Esophagus muscularis mucosa (tissue), 4 donors: Measurements from ENCODE around the gene SRD5A2. TPM values are rescaled to one million over a fixed set of nuclear protein-coding genes. Genes with fewer than 3 reads are reported as not detected.
"Not testable (repeated sequence)": the region's sequence is repeated elsewhere in the genome, so short reads cannot be mapped to it uniquely, and the experiment has no call there.

Experiments
- DNase-seq: peaks from one replicate; pipeline ENCODE4 v3.0.0-alpha.2; 2017; ENCODE audit errors: extremely low spot score
- H3K27ac ChIP-seq, 4 donors: fragments of 200-600 bp; sonication (generic); replicated peaks in 1 of 4; 1 replicate in 3 of 4; 2 replicates in 1 of 4; pipeline ENCODE4 v1.5.1; 2016 to 2019; ENCODE audit warnings: mild to moderate bottlenecking in 1 of 4
- H3K27me3 ChIP-seq, 4 donors: fragments of 200-600 bp; sonication (generic); one replicate each; pipeline versions ENCODE4 v1.5.1 to v1.6.0; 2016 to 2019
- H3K36me3 ChIP-seq, 4 donors: fragments of 200-600 bp; sonication (generic); one replicate each; pipeline ENCODE4 v1.5.1; 2016 to 2019
- H3K4me1 ChIP-seq, 4 donors: fragments of 200-600 bp; sonication (generic); one replicate each; pipeline ENCODE4 v1.5.1; 2016 to 2019
- H3K4me3 ChIP-seq, 4 donors: fragments of 200-600 bp; sonication (generic); 1 replicate in 2 of 4; 2 replicates in 2 of 4; pipeline ENCODE4 v1.5.1; 2016 to 2019; ENCODE audit warnings: mild to moderate bottlenecking in 4 of 4, moderate library complexity in 1 of 4
- H3K9me3 ChIP-seq, 4 donors: fragments of 200-600 bp; sonication (generic); 1 replicate in 3 of 4; 2 replicates in 1 of 4; pipeline ENCODE4 v1.5.1; 2016 to 2019
- EP300 ChIP-seq: sonication (generic); formaldehyde crosslinking; IDR thresholded peaks from one replicate; pipeline ENCODE4 v1.6.1; 2017; ENCODE audit warnings: antibody characterized with exemption
- POLR2A ChIP-seq: fragments of 450-650 bp; IDR thresholded peaks from one replicate; pipeline ENCODE4 v1.6.1; 2017; ENCODE audit warnings: antibody characterized with exemption, moderate library complexity, mild to moderate bottlenecking, low read depth
- POLR2AphosphoS5 ChIP-seq, 2 donors: sonication (generic); formaldehyde crosslinking; IDR thresholded peaks; one replicate each; pipeline ENCODE4 v1.6.1; 2017; ENCODE audit warnings: antibody characterized with exemption in 2 of 2
- WGBS: methylation state at CpG from one replicate; pipeline ENCODE4 v1.1.5; 2018; 5-methylcytosine and 5-hydroxymethylcytosine counted together
- intact Hi-C: fragments of 100-400 bp; cut with DNase I; formaldehyde crosslinking; loops from one replicate; pipeline ENCODE4 v1.15.1; 2023
- total RNA-seq, 4 donors: library from RNA; depleted of rRNA; stranded (reverse); fragments of >200 nt; gene quantifications; one replicate each; pipeline versions ENCODE4 v1.1.0 to v1.2.1, GENCODE V29; 2016
- TF ChIP-seq, protein P1 (sequence below), 3 experiments: fragments of 200-600 bp in 2 of 3; fragments of 450-650 bp in 1 of 3; sonication (generic) in 2 of 3; IDR thresholded peaks; one replicate each; pipeline ENCODE4 v1.5.1; 2017 to 2019; ENCODE audit warnings: antibody characterized with exemption in 3 of 3, mild to moderate bottlenecking in 2 of 3, moderate library complexity in 1 of 3

SRD5A2 gene
- total RNA-seq, 4 donors from 2014 or later: 0.06 TPM; not detected in 3

DNA sequence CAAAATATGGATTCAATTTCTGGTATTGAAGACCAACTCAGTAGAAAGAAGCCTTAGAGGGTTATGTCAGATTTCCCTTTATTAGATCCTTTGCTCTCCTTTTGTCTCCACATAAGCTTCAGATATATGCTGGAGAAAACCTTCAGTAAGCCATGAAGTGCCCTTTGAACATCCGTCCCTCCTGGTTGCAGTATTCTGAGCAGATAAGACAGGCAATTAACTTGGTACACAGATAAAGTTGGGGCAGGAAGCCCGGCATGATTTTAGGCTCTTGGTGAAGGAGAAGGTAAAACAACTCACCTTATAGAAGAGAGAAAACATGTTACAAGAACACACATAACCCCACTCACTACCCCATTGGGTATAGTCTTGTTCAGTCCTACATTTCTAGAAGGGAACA is 76.4 kb downstream of the SRD5A2 start:
- Histone ChIP-seq H3K27ac (no peak overlapping the region), H3K4me3 (no peak overlapping the region), H3K27me3 (no peaks in the 10 kb centered on the region), H3K4me1 (no peaks in the 10 kb centered on the region), H3K9me3 (no peaks in the 10 kb centered on the region), H3K36me3 (no peaks in the 10 kb centered on the region)
- intact Hi-C loops: no loop called here
- no peak for TF ChIP-seq POLR2AphosphoS5 (IDR thresholded peaks at IDR 0.05)
- no peak for TF ChIP-seq POLR2A
- TF ChIP-seq, protein P1, sequence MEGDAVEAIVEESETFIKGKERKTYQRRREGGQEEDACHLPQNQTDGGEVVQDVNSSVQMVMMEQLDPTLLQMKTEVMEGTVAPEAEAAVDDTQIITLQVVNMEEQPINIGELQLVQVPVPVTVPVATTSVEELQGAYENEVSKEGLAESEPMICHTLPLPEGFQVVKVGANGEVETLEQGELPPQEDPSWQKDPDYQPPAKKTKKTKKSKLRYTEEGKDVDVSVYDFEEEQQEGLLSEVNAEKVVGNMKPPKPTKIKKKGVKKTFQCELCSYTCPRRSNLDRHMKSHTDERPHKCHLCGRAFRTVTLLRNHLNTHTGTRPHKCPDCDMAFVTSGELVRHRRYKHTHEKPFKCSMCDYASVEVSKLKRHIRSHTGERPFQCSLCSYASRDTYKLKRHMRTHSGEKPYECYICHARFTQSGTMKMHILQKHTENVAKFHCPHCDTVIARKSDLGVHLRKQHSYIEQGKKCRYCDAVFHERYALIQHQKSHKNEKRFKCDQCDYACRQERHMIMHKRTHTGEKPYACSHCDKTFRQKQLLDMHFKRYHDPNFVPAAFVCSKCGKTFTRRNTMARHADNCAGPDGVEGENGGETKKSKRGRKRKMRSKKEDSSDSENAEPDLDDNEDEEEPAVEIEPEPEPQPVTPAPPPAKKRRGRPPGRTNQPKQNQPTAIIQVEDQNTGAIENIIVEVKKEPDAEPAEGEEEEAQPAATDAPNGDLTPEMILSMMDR (IDR thresholded peaks at IDR 0.05): no peak
- TF ChIP-seq EP300: no peak
- WGBS: 81% methylated on average over 2 of the region's 2 CpGs
- DNase-seq: no peak

DNA sequence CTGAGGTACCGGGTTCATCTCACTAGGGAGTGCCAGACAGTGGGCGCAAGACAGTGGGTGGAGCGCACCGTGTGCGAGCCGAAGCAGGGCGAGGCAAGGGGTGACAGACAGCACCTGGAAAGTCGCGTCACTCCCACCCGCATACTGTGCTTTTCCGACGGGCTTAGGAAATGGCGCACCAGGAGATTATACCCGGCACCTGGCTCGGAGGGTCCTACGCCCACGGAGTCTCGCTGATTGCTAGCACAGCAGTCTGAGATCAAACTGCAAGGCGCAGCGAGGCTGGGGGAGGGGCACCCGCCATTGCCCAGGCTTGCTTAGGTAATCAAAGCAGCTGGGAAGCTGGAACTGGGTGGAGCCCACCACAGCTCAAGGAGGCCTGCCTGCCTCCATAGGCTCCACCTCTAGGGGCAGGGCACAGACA is 84.3 kb downstream of the SRD5A2 start:
- H3K4me3 ChIP-seq, DNase-seq, intact Hi-C loops, H3K4me1 ChIP-seq, H3K27me3 ChIP-seq, H3K9me3 ChIP-seq, H3K27ac ChIP-seq, H3K36me3 ChIP-seq: not testable (repeated sequence)
- WGBS: 89% methylated on average over 21 of the region's 21 CpGs

DNA sequence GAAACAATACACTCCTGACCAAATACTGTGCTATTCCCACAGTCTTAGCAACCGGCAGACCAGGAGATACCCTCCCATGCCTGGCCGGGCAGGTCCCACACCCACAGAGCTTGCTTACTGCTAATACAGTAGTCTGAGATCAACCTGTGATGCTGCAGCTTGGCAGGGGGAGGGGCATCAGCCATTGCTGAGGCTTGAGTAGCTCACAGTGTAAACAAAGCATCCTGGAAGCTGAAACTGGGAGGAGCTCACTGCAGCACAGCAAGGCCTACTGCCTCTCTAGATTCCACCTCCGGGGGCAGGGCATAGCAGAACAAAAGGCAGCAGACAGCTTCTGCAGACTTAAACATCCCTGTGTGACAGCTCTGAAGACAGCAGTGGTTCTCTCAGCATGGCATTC is 91.4 kb downstream of the SRD5A2 start:
- intact Hi-C loops, H3K27ac ChIP-seq, H3K9me3 ChIP-seq, DNase-seq, H3K4me3 ChIP-seq, H3K36me3 ChIP-seq, H3K4me1 ChIP-seq: not testable (repeated sequence)
- WGBS: 79% methylated on average over 2 of the region's 3 CpGs
- H3K27me3 ChIP-seq: peaks cover 0 to 26% (median 0%) of the 10 kb centered on the region in 4 donors

DNA sequence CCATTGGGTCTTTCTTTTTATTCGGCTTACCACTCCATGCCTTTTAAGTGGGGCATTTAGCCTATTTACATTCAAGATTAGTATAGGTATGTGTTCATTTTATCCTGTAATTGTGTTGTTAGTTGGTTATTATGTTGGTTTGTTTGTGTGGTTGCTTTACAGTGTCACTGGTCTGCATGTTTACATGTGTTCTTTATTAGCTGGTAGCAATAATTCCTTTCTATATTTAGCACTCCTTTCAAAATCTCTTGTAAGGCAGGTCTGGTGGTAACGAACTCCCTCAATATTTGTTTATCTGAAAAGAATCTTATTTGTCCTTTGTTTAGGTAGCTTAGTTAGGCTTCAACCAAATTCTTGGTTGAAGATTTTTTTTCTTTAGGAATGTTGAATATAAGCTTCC is 97.5 kb downstream of the SRD5A2 start:
- intact Hi-C loops: no loop called here
- TF ChIP-seq, protein P1 (IDR thresholded peaks at IDR 0.05): no peak
- TF ChIP-seq EP300 (no peak), POLR2AphosphoS5 (IDR thresholded peaks at IDR 0.05) (no peak), POLR2A (no peak)
- 68% methylated on average over 2 of the region's 2 CpGs for WGBS
- Histone ChIP-seq H3K9me3 (no peaks in the 10 kb centered on the region), H3K4me1 (no peaks in the 10 kb centered on the region), H3K27me3 (peaks cover 0 to 17% (median 0%) of the 10 kb centered on the region in 4 donors), H3K4me3 (no peak overlapping the region), H3K36me3 (no peaks in the 10 kb centered on the region), H3K27ac (no peak overlapping the region)
- no peak for DNase-seq

DNA sequence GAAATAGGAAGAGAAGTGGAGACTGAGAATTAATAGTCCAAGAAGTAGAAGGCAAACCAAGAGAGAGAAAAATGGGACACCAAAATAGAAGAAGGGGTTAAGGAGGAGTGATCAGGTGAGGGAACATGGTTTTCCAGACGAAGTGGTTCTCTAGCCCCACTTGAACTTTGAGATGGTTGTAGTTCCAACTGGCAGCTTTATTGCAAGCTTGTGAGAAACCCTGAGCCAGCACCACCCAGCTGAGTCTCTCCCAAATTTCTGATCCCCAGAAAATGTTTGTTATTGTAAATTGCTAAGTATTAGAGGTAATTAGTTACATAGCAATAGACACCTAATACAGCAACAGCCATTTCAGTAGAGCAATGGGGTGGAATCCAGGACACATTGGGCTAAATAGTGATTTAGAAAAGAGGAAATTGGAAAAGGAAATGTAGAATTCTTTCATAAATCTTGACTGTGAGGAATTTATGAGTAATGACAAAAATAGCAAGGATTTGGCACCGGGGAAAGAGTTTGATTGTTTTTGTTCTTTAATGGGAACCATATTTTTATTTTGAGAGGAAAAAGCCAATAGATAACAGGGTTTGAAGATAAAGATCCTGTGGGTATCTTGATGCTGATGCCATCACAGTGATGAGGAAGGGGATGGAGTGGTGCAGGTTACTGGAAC is 104.1 kb downstream of the SRD5A2 start:
- intact Hi-C loops: no loop called here
- Histone ChIP-seq H3K27me3 (no peaks in the 10 kb centered on the region), H3K9me3 (no peaks in the 10 kb centered on the region), H3K27ac (no peak overlapping the region), H3K4me3 (no peak overlapping the region), H3K36me3 (no peaks in the 10 kb centered on the region), H3K4me1 (no peaks in the 10 kb centered on the region)
- TF ChIP-seq, protein P1 (IDR thresholded peaks at IDR 0.05): no peak
- no peak for TF ChIP-seq POLR2AphosphoS5 (IDR thresholded peaks at IDR 0.05)
- 50% methylated on average over 2 of the region's 2 CpGs for WGBS
- DNase-seq: no peak

DNA sequence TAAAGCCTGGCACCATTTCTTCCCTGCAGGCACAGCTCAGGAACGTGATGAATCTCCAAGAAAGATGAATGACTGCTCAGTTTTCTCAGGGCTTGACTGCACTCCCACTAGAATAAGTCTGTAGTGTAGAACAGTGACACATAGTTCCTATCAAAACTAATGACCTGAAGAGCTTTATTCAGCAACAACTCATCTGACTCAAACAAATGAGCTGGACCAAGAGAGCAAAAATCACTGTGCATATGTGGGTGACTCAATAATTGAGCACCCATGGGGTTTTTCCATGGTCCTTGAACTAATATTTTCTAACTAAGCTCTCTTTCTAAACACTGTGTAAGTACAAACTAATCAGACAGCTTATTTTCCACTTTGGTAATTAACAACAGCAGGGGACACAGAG is 105.0 kb downstream of the SRD5A2 start:
- TF ChIP-seq, protein P1 (IDR thresholded peaks at IDR 0.05): no peak
- TF ChIP-seq POLR2AphosphoS5 (IDR thresholded peaks at IDR 0.05) (no peak), POLR2A (no peak), EP300 (no peak)
- H3K27me3 ChIP-seq: no peaks in the 10 kb centered on the region
- no peaks in the 10 kb centered on the region for H3K36me3 ChIP-seq
- intact Hi-C loops: no loop called here
- WGBS: 27% methylated on average over 1 of the region's 1 CpG
- H3K4me3 ChIP-seq: no peak overlapping the region
- H3K4me1 ChIP-seq: no peaks in the 10 kb centered on the region
- H3K9me3 ChIP-seq: no peaks in the 10 kb centered on the region
- no peak for DNase-seq
- no peak overlapping the region for H3K27ac ChIP-seq
